Stimulated activated CD4-positive, alpha-beta T cell treated with anti-CD3 and anti-CD28 coated beads, Interleukin-4, amount 100 ng/mL, for 4 hours (primary cell): Measurements from ENCODE around the gene CYP46A1.

Experiments
- DNase-seq, 2 experiments: peaks; one replicate each; pipeline ENCODE4 v3.0.0-alpha.2; 2020

The CYP46A1 gene

GRCh38 chr14:99732436-99733210 is 48.5 kb downstream of the CYP46A1 start:
- no peak for DNase-seq

- DNase-seq: no peak
Measured at GRCh38 chr14:99733211-99733539, 49.1 kb downstream of the CYP46A1 start.

DNA sequence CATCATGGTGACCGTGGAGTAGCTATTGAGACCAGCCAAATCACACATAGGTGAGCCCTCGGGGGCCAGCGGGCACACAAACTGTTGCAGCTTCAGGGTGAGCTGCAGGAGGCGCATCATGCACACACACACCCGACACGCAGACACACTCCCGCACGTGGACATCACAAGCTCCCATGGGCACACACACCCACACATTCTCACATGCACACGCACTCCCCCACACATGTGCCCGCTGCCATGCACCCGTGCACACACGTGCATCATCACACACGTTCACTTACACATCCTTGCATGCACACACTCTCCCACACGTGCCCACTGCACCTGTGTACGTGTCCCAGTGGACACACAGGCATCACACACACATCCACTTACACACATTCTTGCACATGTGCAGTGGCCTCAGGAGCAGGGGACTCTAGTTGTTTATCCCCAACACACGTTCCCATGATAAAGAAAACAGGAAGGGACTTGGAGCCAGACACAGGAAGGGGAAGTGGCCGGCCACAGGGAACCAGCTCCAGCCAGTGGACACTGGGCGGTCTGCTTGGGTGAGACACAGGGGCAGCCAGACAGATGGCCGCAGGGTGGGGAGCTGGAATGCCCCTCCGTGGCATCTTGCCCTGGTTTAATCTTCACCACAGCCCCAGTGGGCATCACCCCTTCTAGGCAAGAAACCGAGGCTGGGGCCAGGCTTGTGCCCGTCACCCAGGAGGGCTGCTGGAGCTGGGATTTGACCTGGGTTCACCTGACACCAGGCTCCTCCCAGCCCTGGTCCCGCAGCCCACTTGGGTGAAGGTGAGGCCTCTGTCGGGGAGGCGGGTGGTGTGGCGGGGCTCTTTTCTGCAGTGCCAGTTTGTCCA is 49.7 kb downstream of the CYP46A1 start:
- DNase-seq: no peak

DNA sequence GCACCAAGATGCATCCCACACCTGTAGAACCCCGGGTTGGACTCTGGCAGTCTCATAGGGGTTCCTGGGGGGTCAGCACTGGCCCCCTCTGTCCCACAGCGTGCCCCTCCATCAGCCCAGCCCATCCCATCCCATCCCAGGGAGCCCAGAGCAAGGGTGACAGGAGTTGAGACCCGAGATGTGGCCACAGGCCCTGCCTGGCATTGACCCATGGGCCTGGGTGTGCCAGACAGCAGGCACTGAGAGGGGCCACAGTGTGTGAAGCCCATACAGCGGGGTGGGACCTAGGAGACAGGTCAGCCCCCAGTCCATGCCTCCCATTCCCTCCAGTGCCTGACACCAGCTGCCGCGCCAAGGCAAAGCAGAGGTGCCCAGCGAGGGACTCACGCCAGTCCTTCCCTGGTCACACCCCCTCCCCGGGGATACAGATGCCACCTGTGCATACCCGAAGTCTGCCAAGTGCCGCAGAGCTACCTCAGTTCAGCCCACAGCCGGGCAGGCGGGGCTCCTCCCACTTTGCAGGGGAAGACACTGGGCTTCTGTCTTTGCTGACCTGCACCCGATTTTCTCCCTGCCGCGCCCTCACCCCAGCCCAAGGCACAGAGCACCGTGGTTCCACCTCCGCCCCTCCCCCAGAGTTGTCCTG is 50.4 kb downstream of the CYP46A1 start:
- DNase-seq: no peak

GRCh38 chr14:99735189-99736135 is 51.4 kb downstream of the CYP46A1 start:
- DNase-seq: no peak

- DNase-seq: no peak
Measured at GRCh38 chr14:99736603-99737371, 52.7 kb downstream of the CYP46A1 start.

DNA sequence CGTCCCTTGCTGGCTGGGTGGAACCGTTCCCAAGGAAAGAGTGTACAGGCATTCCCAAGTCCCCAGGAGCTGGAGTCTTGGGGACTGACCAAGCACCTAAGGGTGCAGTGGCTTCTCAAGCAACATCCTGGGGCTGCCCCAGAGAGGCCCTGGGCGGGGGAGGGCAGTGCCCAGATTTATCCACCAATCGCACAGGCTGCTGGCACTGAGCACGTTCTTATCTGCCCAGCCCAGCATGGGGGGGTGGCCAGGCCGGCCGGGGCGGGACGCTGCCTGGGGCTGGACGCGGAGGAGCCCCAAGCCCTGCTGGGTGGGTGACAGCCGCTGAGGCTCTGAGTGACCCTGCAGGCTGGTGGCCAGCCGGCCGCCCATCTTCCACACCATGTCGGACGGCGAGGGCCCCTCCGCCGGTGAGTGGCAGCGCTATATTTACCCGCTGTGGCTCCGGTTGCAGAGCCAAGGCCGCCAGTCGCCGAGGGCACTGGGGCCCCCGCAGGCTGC is 53.4 kb downstream of the CYP46A1 start:
- DNase-seq: no peak

DNA sequence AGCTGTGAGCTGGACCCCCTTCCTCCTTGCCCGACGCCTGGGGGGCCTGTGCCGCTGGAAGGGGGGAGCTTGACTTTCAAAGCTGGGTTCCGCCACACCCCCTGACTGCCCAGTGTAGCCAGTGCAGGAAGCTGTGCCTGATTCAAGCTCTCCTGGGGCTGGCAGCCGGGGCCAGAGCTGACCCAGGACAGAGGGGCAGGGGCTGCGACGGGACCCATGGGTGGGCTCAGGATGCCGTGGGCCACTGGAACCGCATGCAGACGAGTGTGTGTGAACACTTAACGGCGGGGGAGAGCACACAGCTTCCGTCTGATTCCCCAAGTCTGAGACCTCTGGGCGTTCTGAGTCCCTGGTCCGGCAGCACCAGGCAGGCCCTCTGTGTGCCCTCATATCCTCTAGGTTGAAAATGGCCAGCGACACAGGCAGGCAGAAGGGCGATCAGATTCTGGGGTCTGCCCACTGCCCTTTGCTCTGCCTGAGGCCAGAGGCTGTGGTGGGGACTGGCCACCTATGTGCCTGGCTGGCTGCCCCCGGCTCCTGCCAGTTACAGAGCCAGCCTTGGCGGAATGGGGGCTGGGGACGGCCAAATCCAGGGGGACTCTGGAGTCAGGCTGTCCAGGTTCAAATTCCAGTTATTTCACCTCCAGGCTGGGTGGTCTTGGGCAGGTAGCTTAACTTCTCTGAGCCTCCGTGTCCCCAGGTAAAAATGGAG is 54.0 kb downstream of the CYP46A1 start:
- DNase-seq: no peak

DNA sequence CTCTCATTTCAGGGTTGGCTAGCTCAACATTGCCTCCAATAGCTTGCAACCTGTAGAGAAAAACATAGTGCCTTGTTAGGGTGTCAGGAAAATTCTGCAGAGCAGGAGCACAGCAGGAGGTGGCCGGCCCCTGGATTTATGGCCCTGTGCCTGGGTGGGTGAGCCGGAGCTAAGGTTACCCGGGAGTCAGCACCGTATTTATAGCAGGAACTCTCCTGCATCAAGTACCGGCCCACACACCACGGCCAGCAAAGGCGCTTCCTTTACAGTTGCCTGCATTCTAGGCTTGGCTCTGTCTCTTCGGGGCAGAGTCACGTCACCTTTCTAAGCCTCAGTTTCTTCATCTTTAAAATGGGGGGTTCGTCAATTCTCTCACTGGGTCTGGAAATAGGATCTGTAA is 56.3 kb downstream of the CYP46A1 start:
- no peak for DNase-seq

DNA sequence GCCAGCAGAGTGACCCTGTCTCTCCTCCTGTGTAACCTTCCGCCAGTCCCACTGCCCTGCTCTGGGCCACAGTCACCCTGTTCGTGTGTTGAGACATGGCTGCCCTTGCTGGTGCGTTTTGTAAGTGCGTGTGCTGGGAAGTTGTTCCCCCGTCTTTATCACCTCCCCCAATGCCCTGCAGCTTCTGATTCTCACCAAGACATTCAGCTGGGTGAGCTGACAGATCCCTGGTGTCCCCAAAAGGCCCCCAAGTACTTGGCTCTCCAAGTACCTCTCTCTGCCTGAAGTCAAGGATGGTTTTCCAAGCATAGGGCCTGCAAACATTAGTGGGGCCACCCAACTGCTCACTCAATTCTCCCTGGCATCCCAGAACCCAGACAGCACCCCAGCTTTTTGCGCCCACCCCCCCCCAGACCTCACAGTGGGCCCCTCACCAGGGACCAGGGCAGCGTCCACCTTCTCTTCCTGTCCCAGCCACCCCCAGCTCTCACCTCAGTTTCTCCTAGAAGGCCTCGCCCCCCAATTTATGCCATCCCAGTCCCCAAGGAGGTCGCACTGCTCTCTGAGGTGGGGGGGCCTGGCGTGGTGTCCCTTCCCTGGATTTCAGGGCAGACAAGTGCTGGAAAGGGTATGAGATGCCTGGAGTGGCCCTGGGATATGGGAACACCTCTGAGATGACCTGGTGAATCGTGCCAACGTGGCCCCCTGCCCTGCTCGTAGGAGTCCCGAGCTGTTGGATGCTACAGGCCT is 57.3 kb downstream of the CYP46A1 start:
- DNase-seq: no peak

- DNase-seq: no peak
Measured at GRCh38 chr14:99742074-99742473, 58.0 kb downstream of the CYP46A1 start.

DNA sequence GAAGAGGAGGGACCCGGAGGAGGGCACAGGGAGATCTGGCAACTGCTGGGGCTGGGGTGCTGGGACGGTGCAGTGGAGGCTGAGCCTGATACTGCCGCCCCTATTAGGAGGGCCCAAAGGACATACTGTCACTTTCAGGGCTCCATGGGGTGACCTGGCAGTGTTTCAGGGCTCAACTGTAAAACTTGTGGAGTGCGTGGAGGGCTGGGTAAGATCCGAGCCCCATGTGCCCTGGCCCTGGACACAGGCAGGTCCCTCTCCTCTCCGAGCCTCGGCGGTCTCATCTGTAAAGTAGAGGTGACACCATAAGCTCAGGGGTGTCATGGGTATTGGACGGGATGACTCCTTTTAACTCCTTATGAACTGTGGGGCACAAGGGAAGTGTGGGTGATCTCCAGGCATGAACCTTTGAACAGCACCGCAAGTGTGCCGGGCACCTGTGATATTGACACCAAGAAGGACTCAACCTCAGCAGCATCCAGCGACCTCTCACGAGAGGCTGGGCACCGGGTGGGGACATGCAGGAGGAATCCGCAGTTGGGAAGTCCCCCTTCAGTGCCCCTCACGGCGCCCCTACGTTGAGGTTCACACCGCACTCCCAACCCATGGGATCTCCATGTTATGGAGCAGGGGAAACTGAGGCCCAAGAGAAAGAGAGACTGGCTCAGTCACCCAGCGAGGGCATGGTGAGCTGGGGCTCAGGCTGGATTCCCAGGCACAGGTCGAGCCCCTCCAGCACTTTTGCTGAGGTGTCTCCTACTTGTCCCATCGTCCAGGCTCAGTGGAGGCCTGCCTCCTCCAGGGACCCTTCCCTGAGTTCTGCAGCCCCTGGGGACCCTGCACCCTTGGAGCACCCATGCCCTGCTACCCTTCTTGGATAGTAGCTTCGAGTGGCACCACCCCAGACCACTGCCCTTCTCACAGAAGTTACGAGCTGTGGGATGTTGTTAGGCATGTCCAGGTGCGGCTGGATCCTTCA is 58.7 kb downstream of the CYP46A1 start:
- DNase-seq: no peak

GRCh38 chr14:99744199-99744872 is 60.2 kb downstream of the CYP46A1 start:
- no peak for DNase-seq

DNA sequence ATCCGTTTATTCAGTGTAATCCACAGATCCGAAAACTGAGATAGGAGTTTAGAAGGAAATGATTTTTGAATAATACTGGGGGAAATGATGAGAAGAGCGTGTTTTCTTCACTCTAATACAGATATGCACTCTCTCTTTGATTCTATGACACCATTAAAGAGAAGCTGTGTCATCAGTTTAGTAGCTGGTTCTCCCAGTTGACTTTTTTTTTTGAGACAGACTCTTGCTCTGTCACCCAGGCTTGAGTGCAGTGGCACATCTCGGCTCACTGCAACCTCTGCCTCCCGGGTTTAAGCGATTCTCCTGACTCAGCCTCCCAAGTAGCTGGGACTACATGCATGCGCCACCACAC is 60.8 kb downstream of the CYP46A1 start:
- no peak for DNase-seq

DNA sequence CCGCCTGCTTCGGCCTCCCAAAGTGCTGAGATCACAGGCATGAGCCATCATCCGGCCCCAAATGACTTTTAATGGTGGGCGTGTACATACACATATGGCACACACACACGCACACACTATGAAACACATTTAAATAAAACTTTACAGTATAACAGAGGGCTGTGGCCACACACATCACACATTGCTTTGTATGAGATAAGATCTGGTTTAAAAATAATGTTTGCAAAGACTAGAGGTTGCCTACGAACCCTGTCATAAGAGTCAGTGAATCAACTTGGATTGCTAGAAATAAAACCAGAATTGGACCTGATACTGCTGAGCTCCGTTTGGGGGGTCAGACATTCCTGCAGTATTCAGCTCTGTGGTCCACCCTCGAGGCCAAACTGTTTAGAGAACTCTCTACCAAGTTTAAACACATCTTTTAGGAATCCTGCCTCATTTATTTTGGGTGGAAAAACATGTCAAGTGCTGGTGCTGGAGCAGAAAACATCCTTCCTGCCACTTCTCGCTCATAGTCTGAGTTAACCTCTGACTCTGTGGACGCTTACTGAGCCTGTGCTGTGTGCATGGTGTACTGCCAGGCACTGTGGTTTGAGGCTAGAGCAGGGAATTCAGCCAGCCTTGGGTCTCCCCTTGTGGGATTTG is 61.3 kb downstream of the CYP46A1 start:
- DNase-seq: no peak

- no peak for DNase-seq
Measured at GRCh38 chr14:99747167-99747566, 63.1 kb downstream of the CYP46A1 start.

- DNase-seq: no peak
Measured at GRCh38 chr14:99747582-99748330, 63.7 kb downstream of the CYP46A1 start.
